Right atrium auricular region (tissue), 2 donors: Measurements from ENCODE around the gene FCRL3. TPM values are rescaled to one million over a fixed set of nuclear protein-coding genes. Genes with fewer than 3 reads are reported as not detected.

Source experiments
- total RNA-seq, 2 donors: library from RNA; depleted of rRNA; stranded (reverse); fragments of >200 nt; gene quantifications; one replicate each; pipeline ENCODE4 v1.1.0, GENCODE V29; 2016

The FCRL3 gene
- total RNA-seq, 2 donors from 2014 or later, result not detected

Other genes starting within 250 kb of the FCRL3 start
- under 1 TPM in 1 of 2 donors, not detected in 1; 0.16 TPM for gene FCRL5, start 148.3 kb downstream of the FCRL3 start, total RNA-seq
- not detected for gene FCRL4, start 102.7 kb downstream of the FCRL3 start, total RNA-seq
- not detected for gene FCRL2, start 76.4 kb upstream of the FCRL3 start, total RNA-seq
- 1 to 10 TPM in 1 of 2 donors, not detected in 1; 1.5 TPM for gene FCRL1, start 119.4 kb upstream of the FCRL3 start, total RNA-seq
- under 1 TPM in 1 of 2 donors, not detected in 1; 0.19 TPM for gene CD5L, start 141.0 kb upstream of the FCRL3 start, total RNA-seq